Ovary (tissue), 3 donors: ENCODE data around the gene SNRPA1.

Experiments used
- CTCF ChIP-seq, 3 donors: fragments of 450-650 bp in 2 of 3; fragments of 200-600 bp in 1 of 3; IDR thresholded peaks; one replicate each; pipeline versions ENCODE4 v1.5.1 to v1.8.0; 2016 to 2022; ENCODE audit warnings: antibody characterized with exemption in 3 of 3, mild to moderate bottlenecking in 1 of 3
- EP300 ChIP-seq: sonication (generic); formaldehyde crosslinking; IDR thresholded peaks from one replicate; pipeline ENCODE4 v1.6.1; 2017; ENCODE audit warnings: antibody characterized with exemption
- POLR2A ChIP-seq: fragments of 450-650 bp; IDR thresholded peaks from one replicate; pipeline ENCODE4 v1.6.1; 2017; ENCODE audit warnings: antibody characterized with exemption, mild to moderate bottlenecking, moderate library complexity
- donor health status: DM: no; HTN: no; CAD: no.

- TF ChIP-seq EP300: no peak
- TF ChIP-seq CTCF (IDR thresholded peaks at IDR 0.05): no peak
- no peak for TF ChIP-seq POLR2A
Measured at GRCh38 chr15:101342056-101342455, 47.0 kb upstream of the SNRPA1 start.
